MM.1S (cell line): ENCODE results near the gene PPP2R5C.

Experiments used
- DNase-seq: peaks from one replicate; pipeline ENCODE4 v3.0.0-alpha.2; 2015
- H2AFZ ChIP-seq: fragments of 300-600 bp; sonication (generic); 2 replicates; pipeline ENCODE4 v1.6.0; 2016; ENCODE audit warnings: antibody characterized with exemption, low read length
- H3F3A ChIP-seq: fragments of 300-600 bp; sonication (generic); 2 replicates; pipeline ENCODE4 v1.6.1; 2016; ENCODE audit warnings: mild to moderate bottlenecking, antibody characterized with exemption, low read length, moderate library complexity, mixed read lengths; ENCODE audit not compliant: insufficient read depth
- H3K27ac ChIP-seq: fragments of 300-600 bp; sonication (generic); 2 replicates; pipeline ENCODE4 v1.5.1; 2016; ENCODE audit warnings: mild to moderate bottlenecking, low read length
- H3K27me3 ChIP-seq: fragments of 300-600 bp; sonication (generic); replicated peaks from 2 replicates; pipeline ENCODE4 v1.6.0; 2016; ENCODE audit warnings: low read length; ENCODE audit not compliant: insufficient read depth
- H3K36me3 ChIP-seq: fragments of 300-600 bp; sonication (generic); replicated peaks from 2 replicates; pipeline ENCODE4 v1.6.1; 2016; ENCODE audit warnings: mild to moderate bottlenecking, low read length, mixed read lengths; ENCODE audit not compliant: insufficient read depth
- H3K4me1 ChIP-seq: fragments of 300-600 bp; sonication (generic); 2 replicates; pipeline ENCODE4 v1.6.1; 2016; ENCODE audit warnings: low read length, mixed read lengths
- H3K4me2 ChIP-seq: fragments of 300-600 bp; sonication (generic); 2 replicates; pipeline ENCODE4 v1.6.0; 2016; ENCODE audit warnings: low read depth, low read length
- H3K4me3 ChIP-seq: fragments of 300-600 bp; sonication (generic); 2 replicates; pipeline ENCODE4 v1.5.1; 2016; ENCODE audit warnings: low read length, mixed read lengths
- H3K79me2 ChIP-seq: fragments of 300-600 bp; sonication (generic); 2 replicates; pipeline ENCODE4 v1.6.1; 2016; ENCODE audit warnings: mixed run types, low read length, mixed read lengths
- H3K9ac ChIP-seq: fragments of 300-600 bp; sonication (generic); 2 replicates; pipeline ENCODE4 v1.6.1; 2016; ENCODE audit warnings: low read length, mixed read lengths
- H3K9me2 ChIP-seq: fragments of 300-600 bp; sonication (generic); replicated peaks from 2 replicates; pipeline ENCODE4 v1.6.1; 2016; ENCODE audit warnings: mild to moderate bottlenecking, low read length, mixed read lengths; ENCODE audit not compliant: insufficient read depth
- H3K9me3 ChIP-seq: fragments of 300-600 bp; sonication (generic); replicated peaks from 2 replicates; pipeline ENCODE4 v1.6.1; 2016; ENCODE audit warnings: mild to moderate bottlenecking, low read length, mixed read lengths; ENCODE audit not compliant: insufficient read depth
- H4K20me1 ChIP-seq: fragments of 300-600 bp; sonication (generic); 2 replicates; pipeline ENCODE4 v1.6.1; 2016; ENCODE audit warnings: mild to moderate bottlenecking, low read length, moderate library complexity, mixed read lengths; ENCODE audit not compliant: insufficient read depth
- CTCF ChIP-seq: fragments of 300-600 bp; sonication (generic); IDR thresholded peaks from 2 replicates; pipeline ENCODE4 v1.5.1; 2016; ENCODE audit warnings: antibody characterized with exemption, low read length, mixed read lengths
- EZH2 ChIP-seq: fragments of 300-600 bp; sonication (generic); optimal IDR thresholded peaks from 2 replicates; pipeline ENCODE3; 2017; ENCODE audit warnings: low read depth, mild to moderate bottlenecking, antibody characterized with exemption, low read length, mixed read lengths
- EZH2phosphoT487 ChIP-seq: fragments of 300-600 bp; sonication (generic); IDR thresholded peaks from 2 replicates; pipeline ENCODE4 v1.6.1; 2018; ENCODE audit warnings: antibody characterized with exemption, low read length

Gene PPP2R5C

GRCh38 chr14:101770183-101770582, 8.7 kb downstream of the PPP2R5C start:
- H4K20me1 ChIP-seq = no peaks in the 10 kb centered on the region
- TF ChIP-seq EZH2phosphoT487 (no peak), EZH2 (no peak), CTCF (no peak)
- no peak overlapping the region for H3K4me2 ChIP-seq
- no peak overlapping the region for H2AFZ ChIP-seq
- H3K9me2 ChIP-seq = no peaks in the 10 kb centered on the region
- DNase-seq = no peak
- H3K4me1 ChIP-seq = peaks cover 12% of the 10 kb centered on the region
- 0 out of 2 replicates have a peak, but pooled peaks cover 7% of the 10 kb centered on the region for H3F3A ChIP-seq
- no peaks in the 10 kb centered on the region for H3K27me3 ChIP-seq
- H3K9ac ChIP-seq = no peak overlapping the region
- no peaks in the 10 kb centered on the region for H3K79me2 ChIP-seq
- no peaks in the 10 kb centered on the region for H3K36me3 ChIP-seq
- H3K4me3 ChIP-seq = no peak overlapping the region
- H3K27ac ChIP-seq = no peak overlapping the region
- H3K9me3 ChIP-seq = no peaks in the 10 kb centered on the region

GRCh38 chr14:101772770-101773169, 11.3 kb downstream of the PPP2R5C start:
- peaks cover 11% of the 10 kb centered on the region for H3F3A ChIP-seq

GRCh38 chr14:101773378-101773777, 11.9 kb downstream of the PPP2R5C start:
- H4K20me1 ChIP-seq = no peaks in the 10 kb centered on the region
- no peak overlapping the region for H3K4me3 ChIP-seq
- H3K4me1 ChIP-seq = peaks cover 26% of the 10 kb centered on the region
- no peak overlapping the region for H3K9ac ChIP-seq
- H3F3A ChIP-seq = peaks cover 11% of the 10 kb centered on the region
- H3K36me3 ChIP-seq = no peaks in the 10 kb centered on the region
- no peak overlapping the region for H2AFZ ChIP-seq
- no peak overlapping the region for H3K4me2 ChIP-seq
- no peak for DNase-seq
- TF ChIP-seq EZH2phosphoT487 (no peak), CTCF (no peak), EZH2 (no peak)
- no peak overlapping the region for H3K27ac ChIP-seq
- no peaks in the 10 kb centered on the region for H3K27me3 ChIP-seq
- no peaks in the 10 kb centered on the region for H3K79me2 ChIP-seq
- H3K9me3 ChIP-seq = no peaks in the 10 kb centered on the region
- H3K9me2 ChIP-seq = no peaks in the 10 kb centered on the region

More at GRCh38 chr14:101772770-101773169, 11.3 kb downstream of the PPP2R5C start:
- H2AFZ ChIP-seq = no peak overlapping the region
- H3K27me3 ChIP-seq = no peaks in the 10 kb centered on the region
- peaks cover 26% of the 10 kb centered on the region for H3K4me1 ChIP-seq
- TF ChIP-seq EZH2 = no peak
- TF ChIP-seq CTCF = no peak
- TF ChIP-seq EZH2phosphoT487 = no peak
- H3K27ac ChIP-seq = no peak overlapping the region
- H3K9me3 ChIP-seq = no peaks in the 10 kb centered on the region
- no peaks in the 10 kb centered on the region for H3K79me2 ChIP-seq
- no peak for DNase-seq
- H3K9ac ChIP-seq = no peak overlapping the region
- H4K20me1 ChIP-seq = no peaks in the 10 kb centered on the region
- H3K4me2 ChIP-seq = no peak overlapping the region
- H3K36me3 ChIP-seq = no peaks in the 10 kb centered on the region
- H3K9me2 ChIP-seq = no peaks in the 10 kb centered on the region
- no peak overlapping the region for H3K4me3 ChIP-seq
